NCI-H2171 treated with DMSO at 0.1 percent for 48 hours (cell line): Measurements from ENCODE around the gene CHRNA9.
A peak's percentile ranks its signal among the peaks of the same experiment; 100 is the strongest.

ENCODE experiments used
- DNase-seq: peaks from one replicate; lab custom pipeline; 2025; lab: John Stamatoyannopoulos, UW

Gene CHRNA9

GRCh38 chr4:40308528-40309122, 26.5 kb upstream of the CHRNA9 start:
- DNase-seq: no peak

GRCh38 chr4:40309250-40309774, 25.8 kb upstream of the CHRNA9 start:
- no peak for DNase-seq

DNA sequence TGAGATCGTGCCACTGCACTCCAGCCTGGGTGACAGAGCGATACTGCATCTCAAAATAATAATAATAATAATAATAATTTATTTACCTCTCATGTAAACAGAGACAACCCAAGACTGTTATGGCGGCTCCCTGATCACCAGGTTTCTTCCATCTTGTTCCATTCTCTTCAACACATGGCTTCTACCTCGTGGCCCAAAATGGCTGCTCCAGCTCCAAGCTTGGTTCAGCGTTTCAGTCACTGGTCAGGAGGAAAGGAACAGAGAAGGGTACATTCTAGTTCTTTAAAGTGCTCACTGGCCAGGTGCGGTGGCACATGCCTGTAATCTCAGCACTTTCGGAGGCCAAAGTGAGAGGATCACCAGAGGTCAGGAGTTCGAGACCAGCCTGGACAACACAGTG, 24.9 kb upstream of the CHRNA9 start:
- no peak for DNase-seq

DNA sequence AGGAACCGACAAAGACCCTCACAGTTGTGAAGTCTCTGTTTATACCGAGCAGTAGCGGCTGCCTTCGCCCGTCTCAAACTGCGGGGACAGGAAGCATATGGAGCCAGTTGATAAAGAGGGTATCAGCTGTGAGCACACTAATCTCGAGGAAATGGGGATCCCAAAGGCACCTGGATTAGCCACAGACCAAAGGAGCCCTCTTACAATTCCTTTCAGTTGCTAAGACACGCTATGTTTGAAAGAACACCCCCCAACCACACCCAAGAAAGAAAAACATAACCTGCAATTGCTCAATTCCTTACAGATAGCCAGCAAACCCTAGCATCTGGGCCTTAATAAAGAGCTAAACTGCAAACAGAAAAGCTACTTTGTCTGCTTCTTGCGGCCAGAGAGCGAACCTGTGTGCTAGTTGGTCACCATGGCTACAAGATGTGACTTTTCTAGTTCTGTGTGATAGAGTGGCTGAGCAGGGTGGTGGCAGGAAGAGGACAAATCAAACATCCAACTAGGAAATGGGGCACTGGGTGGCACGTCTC, 23.3 kb upstream of the CHRNA9 start:
- no peak for DNase-seq

DNA sequence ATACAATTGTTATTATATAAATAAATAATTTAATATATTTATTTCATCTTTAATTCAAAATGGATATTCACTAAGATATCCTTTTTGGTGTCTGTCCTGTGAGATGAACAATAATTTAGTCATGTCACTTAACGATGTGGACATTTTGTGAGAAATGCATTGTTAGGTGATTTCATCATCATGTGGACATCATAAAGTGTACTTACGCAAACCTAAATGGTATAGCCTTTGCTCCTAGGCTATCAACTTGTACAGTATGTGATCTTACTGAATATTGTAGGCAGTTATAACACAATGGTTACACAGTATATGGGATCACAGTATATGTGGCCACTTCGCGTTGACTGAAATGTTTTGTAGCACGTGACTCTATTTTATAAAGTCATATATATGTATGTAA, 20.2 kb upstream of the CHRNA9 start:
- DNase-seq: no peak

DNA sequence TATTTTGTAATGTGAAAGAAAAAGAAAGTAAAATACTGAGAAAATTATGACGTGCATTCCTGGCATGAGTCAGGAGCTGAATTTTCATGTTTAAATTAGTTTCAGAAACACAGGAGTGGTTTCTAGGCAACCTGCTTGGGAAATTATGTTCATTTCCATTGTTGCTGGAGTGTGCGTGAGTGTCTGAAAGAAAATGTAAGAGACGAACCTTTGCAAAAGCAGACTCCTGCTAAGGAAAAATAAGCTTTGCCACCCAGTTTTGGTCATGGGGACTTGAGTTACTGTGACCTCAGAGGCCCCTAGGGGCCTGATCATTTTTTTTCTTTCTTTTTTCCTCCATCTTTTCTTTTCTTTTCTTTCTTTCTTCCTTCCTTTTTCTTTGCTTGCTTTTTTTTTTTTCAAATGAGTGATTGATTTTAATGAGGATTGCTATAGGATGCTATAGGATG, 18.8 kb upstream of the CHRNA9 start:
- no peak for DNase-seq

GRCh38 chr4:40316782-40317635, 18.1 kb upstream of the CHRNA9 start:
- no peak for DNase-seq

GRCh38 chr4:40317916-40318658, 17.0 kb upstream of the CHRNA9 start:
- DNase-seq: no peak

DNA sequence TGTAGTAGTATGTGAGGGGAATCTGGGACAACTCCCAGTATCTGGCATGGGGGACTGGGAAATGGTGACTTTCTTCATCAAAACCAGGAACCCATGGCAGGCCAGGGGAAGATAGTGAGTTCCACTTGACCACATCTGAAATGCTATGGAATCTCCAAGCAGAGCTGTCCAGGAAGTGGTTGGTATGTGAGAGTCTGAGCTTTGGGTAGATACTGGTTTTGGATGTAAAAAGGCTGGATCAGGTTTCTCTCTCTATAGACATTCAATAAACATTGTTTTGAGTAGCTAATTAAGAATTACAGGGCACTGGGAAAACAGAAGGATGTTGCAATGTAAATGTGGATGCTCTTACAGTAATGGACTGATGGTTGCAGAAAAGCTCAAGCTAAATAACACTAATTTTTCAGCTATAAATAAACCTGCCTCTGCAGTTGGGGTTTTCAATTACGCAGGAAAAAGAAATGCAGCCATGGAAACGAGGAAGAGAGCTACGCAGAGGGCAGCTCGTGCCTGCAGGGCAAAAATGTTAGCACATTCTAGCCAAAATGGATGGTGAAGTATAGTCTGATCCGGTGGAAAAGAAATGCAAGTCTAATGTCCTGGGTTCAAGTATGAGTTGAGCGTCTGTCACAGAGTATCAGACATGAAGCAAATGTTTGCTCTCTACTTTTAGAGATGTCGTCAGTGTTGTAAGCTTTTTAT, 13.4 kb upstream of the CHRNA9 start:
- DNase-seq: no peak

GRCh38 chr4:40322811-40323210, 12.3 kb upstream of the CHRNA9 start:
- no peak for DNase-seq

GRCh38 chr4:40323866-40324265, 11.3 kb upstream of the CHRNA9 start:
- no peak for DNase-seq

GRCh38 chr4:40325406-40326019, 9.6 kb upstream of the CHRNA9 start:
- DNase-seq: peak; percentile 56

DNA sequence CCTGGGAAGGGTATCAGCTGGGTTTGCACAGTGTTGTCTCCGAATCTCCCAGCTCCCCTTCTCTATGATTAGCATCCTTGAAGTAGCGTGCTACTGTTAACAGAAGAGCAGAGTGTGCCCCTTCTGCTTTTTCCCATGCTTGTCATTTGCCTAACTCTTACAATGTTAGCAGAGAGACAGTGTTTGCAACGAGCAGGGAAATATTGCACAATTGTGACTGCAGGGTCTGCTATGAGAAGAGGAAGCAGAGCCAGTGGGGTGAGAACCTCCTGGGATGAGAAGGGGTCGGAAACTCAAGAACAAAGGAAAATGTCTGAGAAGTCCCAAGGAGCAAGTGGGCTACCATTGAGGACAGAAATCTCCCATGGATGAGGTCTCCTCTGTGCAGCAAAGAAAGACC, 7.8 kb upstream of the CHRNA9 start:
- DNase-seq: no peak

- no peak for DNase-seq
Measured at GRCh38 chr4:40328383-40328782, 6.8 kb upstream of the CHRNA9 start.

DNA sequence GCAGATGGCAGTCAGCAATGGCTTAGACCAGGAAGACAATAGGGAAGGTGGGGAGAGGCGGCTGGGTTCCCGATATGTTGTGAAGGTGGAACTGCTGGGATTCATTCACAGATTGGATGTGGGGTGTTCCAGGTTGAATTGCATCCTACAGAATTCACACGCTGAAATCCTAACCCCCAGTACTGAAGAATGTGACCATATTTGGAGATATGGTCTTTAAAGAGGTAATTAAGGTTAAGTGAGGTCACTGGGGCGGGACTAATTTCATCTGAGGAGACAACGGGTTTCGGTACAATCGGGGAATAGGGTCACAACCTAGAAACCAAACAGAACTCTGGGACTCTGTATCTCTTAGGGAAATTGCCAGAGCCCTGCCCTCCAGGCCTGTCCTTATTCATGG, 5.3 kb upstream of the CHRNA9 start:
- DNase-seq: no peak

DNA sequence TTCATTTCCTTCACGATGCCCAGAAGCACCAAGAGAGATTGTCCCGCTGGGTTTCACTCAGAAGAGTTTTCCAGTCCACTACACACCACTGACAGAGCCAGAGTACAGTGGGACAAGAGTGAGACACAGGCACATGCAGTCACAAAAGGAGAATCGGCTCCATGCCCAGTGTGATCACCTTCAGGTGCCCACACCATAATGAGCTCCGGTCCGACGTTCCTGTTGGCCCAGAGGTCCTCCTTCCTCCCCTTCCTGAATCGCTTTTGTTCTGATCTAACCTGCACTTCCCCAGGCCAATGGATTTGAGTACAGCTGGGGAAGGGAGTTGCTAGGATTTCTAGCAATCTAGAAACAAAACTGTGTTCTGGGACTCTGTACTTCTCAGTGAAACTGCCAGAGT, 4.6 kb upstream of the CHRNA9 start:
- DNase-seq: no peak

DNA sequence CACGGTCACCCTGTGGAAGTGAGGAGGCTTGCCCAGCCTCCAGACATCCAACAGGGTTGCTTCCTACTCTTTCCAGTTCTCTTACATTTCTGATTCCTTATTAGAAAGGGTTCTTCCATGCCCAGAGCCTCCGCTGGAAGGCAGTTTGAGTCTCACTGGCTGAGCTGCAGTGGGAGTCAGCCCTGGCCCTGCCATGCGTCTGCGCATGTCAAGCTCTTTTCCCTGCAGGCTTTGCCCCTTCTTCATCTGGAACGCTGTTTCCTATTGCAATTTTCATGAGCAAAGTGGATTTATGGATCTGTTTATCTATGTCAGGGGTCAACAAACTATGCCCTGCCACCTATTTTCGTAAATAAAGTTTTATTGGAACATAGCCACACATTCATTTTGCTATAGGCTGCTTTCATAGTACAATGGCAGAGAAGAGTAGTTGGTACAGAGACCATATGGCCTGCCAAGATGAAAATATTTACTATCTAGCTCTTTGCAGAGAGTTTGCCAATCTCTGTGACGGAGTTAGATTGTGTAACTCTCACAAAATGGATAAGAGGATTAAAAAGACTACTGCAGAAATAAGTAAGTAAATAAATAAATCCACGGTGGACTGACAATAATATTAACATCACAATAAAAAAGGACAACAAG, 3.9 kb upstream of the CHRNA9 start:
- no peak for DNase-seq

DNA sequence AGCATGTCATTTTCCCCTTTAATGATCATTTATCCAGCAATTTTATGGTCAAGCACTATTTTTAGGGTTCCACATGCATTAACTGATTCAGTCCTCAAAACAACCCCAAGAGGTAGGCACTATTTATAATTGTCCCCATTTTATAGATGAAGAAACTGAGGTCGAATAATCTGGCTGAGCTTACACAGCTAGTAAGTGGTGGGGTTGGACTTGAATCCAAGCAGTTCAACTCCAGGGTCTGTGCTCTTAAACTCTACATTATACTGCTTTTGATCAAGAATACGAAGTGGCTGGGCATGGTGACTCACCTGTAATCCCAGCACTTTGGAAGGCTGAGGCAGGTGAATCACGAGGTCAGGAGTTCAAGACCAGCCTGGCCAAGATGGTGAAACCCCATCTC, 3.2 kb upstream of the CHRNA9 start:
- no peak for DNase-seq

- peak; percentile 76 for DNase-seq
Measured at GRCh38 chr4:40333921-40334352, 1.2 kb upstream of the CHRNA9 start.

GRCh38 chr4:40335525-40335894, 377 bp downstream of the CHRNA9 start:
- DNase-seq: no peak

DNA sequence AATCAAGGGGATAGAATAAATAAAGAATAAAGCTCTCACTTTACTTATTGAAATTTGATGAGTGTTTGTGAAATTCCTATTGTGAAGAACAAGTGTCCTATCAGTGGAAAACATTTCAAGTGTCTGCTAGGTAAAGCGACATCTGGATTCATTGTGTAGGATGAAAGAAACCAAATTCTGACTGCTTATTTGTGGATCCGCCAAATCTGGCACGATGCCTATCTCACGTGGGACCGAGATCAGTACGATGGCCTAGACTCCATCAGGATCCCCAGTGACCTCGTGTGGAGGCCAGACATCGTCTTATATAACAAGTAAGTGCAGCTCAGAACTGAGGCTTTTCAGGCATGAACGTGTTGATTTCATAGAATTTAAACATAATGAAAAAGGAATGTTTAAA, 1.9 kb downstream of the CHRNA9 start:
- peak; percentile 30 for DNase-seq
